Nephron progenitor cell (in vitro differentiated cells): Measurements from ENCODE around the gene METTL18.
A peak's percentile ranks its signal among the peaks of the same experiment; 100 is the strongest.

Experiments
- DNase-seq: peaks from one replicate; pipeline ENCODE4 v3.0.0; 2021
- H3K27ac Mint-ChIP-seq: 2 replicates; pipeline ENCODE4 v1.8.0; 2021; ENCODE audit warnings: mild to moderate bottlenecking, moderate library complexity, mixed read lengths
- H3K27me3 Mint-ChIP-seq: 2 replicates; pipeline ENCODE4 v1.8.0; 2021; ENCODE audit warnings: mild to moderate bottlenecking, low read depth, mixed read lengths; ENCODE audit not compliant: poor library complexity
- H3K36me3 Mint-ChIP-seq: 2 replicates; pipeline ENCODE4 v1.8.0; 2021; ENCODE audit warnings: low read depth, mixed read lengths
- H3K4me1 Mint-ChIP-seq: 2 replicates; pipeline ENCODE4 v1.8.0; 2021; ENCODE audit warnings: mixed read lengths
- H3K4me3 Mint-ChIP-seq: 2 replicates; pipeline ENCODE4 v1.8.0; 2021; ENCODE audit warnings: mild to moderate bottlenecking, moderate library complexity, mixed read lengths
- H3K9me3 Mint-ChIP-seq: 2 replicates; pipeline ENCODE4 v1.8.0; 2021; ENCODE audit warnings: mild to moderate bottlenecking, moderate library complexity, mixed read lengths
- CTCF ChIP-seq: fragments of 200-600 bp; sonication (generic); IDR thresholded peaks from 2 replicates; pipeline ENCODE4 v1.5.0; 2021; ENCODE audit warnings: antibody characterized with exemption

Gene METTL18

GRCh38 chr1:169796274-169796810 is 1.6 kb upstream of the METTL18 start:
- Mint-ChIP-seq H3K4me1 (peaks cover 38% of the 10 kb centered on the region), H3K36me3 (peaks cover 41% of the 10 kb centered on the region), H3K27ac (no peak overlapping the region), H3K9me3 (no peaks in the 10 kb centered on the region), H3K27me3 (no peaks in the 10 kb centered on the region), H3K4me3 (peak overlapping the region; percentile 87)
- no peak for DNase-seq
- no peak for TF ChIP-seq CTCF

GRCh38 chr1:169795687-169796086 is 980 bp upstream of the METTL18 start:
- Mint-ChIP-seq H3K4me3 (peak overlapping the region; percentile 87), H3K27ac (peak overlapping the region; percentile 10), H3K9me3 (no peaks in the 10 kb centered on the region), H3K27me3 (no peaks in the 10 kb centered on the region), H3K4me1 (peaks cover 38% of the 10 kb centered on the region), H3K36me3 (peaks cover 45% of the 10 kb centered on the region)
- no peak for TF ChIP-seq CTCF
- DNase-seq: no peak

GRCh38 chr1:169793730-169794129 is 977 bp downstream of the METTL18 start:
- peak overlapping the region; percentile 87 for H3K4me3 Mint-ChIP-seq
- H3K36me3 Mint-ChIP-seq: peaks cover 43% of the 10 kb centered on the region
- H3K27ac Mint-ChIP-seq: peak overlapping the region; percentile 66

DNA sequence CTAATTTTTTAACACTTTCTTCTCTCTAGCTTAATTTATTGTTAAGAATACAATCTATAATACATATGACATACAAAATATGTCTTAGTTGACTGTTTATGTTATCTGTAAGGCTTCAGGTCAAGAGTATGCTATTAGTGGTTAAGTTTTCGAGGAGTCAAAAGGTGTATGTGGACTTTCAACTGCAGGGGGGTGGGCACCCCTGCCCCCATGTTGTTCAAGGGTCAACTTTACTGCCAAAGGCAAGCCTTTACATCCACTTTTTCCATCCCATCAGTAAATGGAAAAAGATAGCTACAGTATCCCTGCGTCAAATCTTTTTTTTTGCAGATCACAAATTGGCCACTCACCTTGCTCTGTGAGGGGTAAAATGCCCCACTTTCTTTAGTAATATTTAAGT is 6.3 kb downstream of the METTL18 start:
- peaks cover 15% of the 10 kb centered on the region for H3K9me3 Mint-ChIP-seq
- H3K36me3 Mint-ChIP-seq: peaks cover 24% of the 10 kb centered on the region

More at GRCh38 chr1:169793730-169794129, 977 bp downstream of the METTL18 start:
- peaks cover 38% of the 10 kb centered on the region for H3K4me1 Mint-ChIP-seq
- DNase-seq: no peak
- H3K9me3 Mint-ChIP-seq: no peaks in the 10 kb centered on the region
- no peak for TF ChIP-seq CTCF
- peaks cover 3% of the 10 kb centered on the region for H3K27me3 Mint-ChIP-seq

DNA sequence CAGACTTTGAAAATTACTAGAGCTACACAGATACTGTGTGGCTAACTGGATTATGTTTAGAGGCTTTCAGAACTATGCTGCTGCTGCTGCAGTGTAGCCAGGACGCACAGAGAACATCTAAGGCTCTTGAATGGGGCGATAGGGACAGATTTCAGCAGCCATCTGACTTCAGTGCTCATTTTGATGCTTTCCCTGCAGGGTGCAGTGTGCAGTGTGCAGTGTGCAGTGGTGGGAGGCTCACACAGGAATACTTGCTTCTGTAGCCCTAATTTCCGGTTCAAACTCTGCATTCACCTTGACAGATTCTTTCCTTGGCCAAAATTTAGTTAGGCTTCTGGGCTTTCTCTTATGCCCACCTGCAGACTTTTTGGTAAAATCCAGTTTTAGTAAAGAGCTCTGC is 7.7 kb downstream of the METTL18 start:
- Mint-ChIP-seq H3K4me1 (peaks cover 3% of the 10 kb centered on the region), H3K4me3 (no peak overlapping the region), H3K27ac (no peak overlapping the region), H3K36me3 (peaks cover 10% of the 10 kb centered on the region), H3K9me3 (peaks cover 15% of the 10 kb centered on the region), H3K27me3 (peaks cover 16% of the 10 kb centered on the region)
- TF ChIP-seq CTCF: no peak
- DNase-seq: no peak

More for the DNA sequence above, 6.3 kb downstream of the METTL18 start:
- no peak overlapping the region for H3K4me3 Mint-ChIP-seq
- no peak for TF ChIP-seq CTCF
- peaks cover 14% of the 10 kb centered on the region for H3K4me1 Mint-ChIP-seq
- DNase-seq: no peak
- no peak overlapping the region for H3K27ac Mint-ChIP-seq
- H3K27me3 Mint-ChIP-seq: peaks cover 16% of the 10 kb centered on the region

DNA sequence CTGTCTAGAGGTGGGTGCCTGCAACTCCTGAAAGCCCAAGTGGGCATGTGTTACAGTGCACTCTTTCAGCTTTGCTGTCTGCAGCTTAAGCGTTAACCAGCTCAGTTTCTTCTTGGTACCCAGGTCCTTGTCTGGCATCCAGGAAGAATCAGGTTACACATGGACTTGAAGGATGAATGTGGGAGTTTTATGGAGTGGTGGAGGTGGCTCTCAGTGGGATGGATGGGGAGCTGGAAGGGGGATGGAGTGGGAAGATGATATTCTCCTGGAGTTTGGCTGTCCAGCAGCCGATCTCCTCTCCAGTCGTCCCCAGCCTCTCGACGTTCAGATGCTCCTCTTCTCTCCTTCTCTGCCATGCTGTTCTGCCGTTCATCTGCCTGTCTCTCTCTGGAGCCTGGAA is 9.4 kb downstream of the METTL18 start:
- Mint-ChIP-seq H3K36me3 (no peaks in the 10 kb centered on the region), H3K4me3 (no peak overlapping the region), H3K27me3 (peaks cover 16% of the 10 kb centered on the region), H3K9me3 (peaks cover 15% of the 10 kb centered on the region), H3K27ac (no peak overlapping the region), H3K4me1 (no peaks in the 10 kb centered on the region)
- no peak for TF ChIP-seq CTCF
- no peak for DNase-seq
